T-helper 1 cell (primary cell): Measurements from ENCODE around the gene TSTD2.

ENCODE experiments used
- DNase-seq, 5 donors: peaks; one replicate each; pipeline ENCODE4 v3.0.0-alpha.2; 2012 to 2020
- total RNA-seq, 4 donors: gene quantifications; one replicate each; lab custom pipeline; 2026; lab: John Stamatoyannopoulos, UW

The TSTD2 gene
- 18.3 to 26.0 (median 22.9) reads per million in 4 donors for total RNA-seq

GRCh38 chr9:97632985-97633858 is at the start of gene TSTD2, which contains the start of gene NCBP1:
TSTD2 (minus strand) TSS chr9:97633368; CDS start chr9:97627562, 5,806 bp downstream.
NCBP1 (plus strand) TSS chr9:97633821; CDS start chr9:97633882, 61 bp downstream.
- DNase-seq: peak; percentile 82 to 99 (median 92)

GRCh38 chr9:97682242-97682641 is 49.1 kb upstream of the TSTD2 start:
- DNase-seq: no peak

- no peak for DNase-seq
Observed at GRCh38 chr9:97675655-97676054, 42.5 kb upstream of the TSTD2 start.

- DNase-seq: no peak
Observed at GRCh38 chr9:97673922-97674321, 40.8 kb upstream of the TSTD2 start.

- no peak for DNase-seq
Observed at GRCh38 chr9:97672403-97672802, 39.2 kb upstream of the TSTD2 start.

GRCh38 chr9:97670586-97670985 is 37.4 kb upstream of the TSTD2 start:
- no peak for DNase-seq

- no peak for DNase-seq
Observed at GRCh38 chr9:97668485-97668884, 35.3 kb upstream of the TSTD2 start.

GRCh38 chr9:97666907-97667686 is 33.9 kb upstream of the TSTD2 start:
- peak in 1 of 5 donors; percentile 6 for DNase-seq

- DNase-seq: no peak
Observed at GRCh38 chr9:97665742-97666141, 32.6 kb upstream of the TSTD2 start.

GRCh38 chr9:97660847-97661246 is 27.7 kb upstream of the TSTD2 start:
- DNase-seq: no peak

- no peak for DNase-seq
Observed at GRCh38 chr9:97660340-97660739, 27.2 kb upstream of the TSTD2 start.

- DNase-seq: no peak
Observed at GRCh38 chr9:97659771-97660170, 26.6 kb upstream of the TSTD2 start.

- no peak for DNase-seq
Observed at GRCh38 chr9:97658707-97659106, 25.5 kb upstream of the TSTD2 start.

GRCh38 chr9:97651646-97652045 is 18.5 kb upstream of the TSTD2 start:
- no peak for DNase-seq

GRCh38 chr9:97647996-97648395 is 14.8 kb upstream of the TSTD2 start:
- no peak for DNase-seq

- no peak for DNase-seq
Observed at GRCh38 chr9:97645720-97646119, 12.6 kb upstream of the TSTD2 start.

GRCh38 chr9:97640325-97640724 is 7.2 kb upstream of the TSTD2 start:
- no peak for DNase-seq

- peak in 1 of 5 donors; percentile 2 for DNase-seq
Observed at GRCh38 chr9:97638666-97639065, 5.5 kb upstream of the TSTD2 start.

GRCh38 chr9:97636903-97637302 is 3.7 kb upstream of the TSTD2 start:
- no peak for DNase-seq

GRCh38 chr9:97635026-97635425 is 1.9 kb upstream of the TSTD2 start:
- DNase-seq: no peak

- no peak for DNase-seq
Observed at GRCh38 chr9:97633859-97634490, 807 bp upstream of the TSTD2 start.

- DNase-seq: peak in 1 of 5 donors; percentile 3
Observed at GRCh38 chr9:97632248-97632984, 752 bp downstream of the TSTD2 start.
